PFSK-1 (cell line): ENCODE data around the gene CABYR.

Experiments
- POLR2AphosphoS5 ChIP-seq: IDR thresholded peaks from 2 replicates; pipeline ENCODE4 v1.6.1; 2012; ENCODE audit warnings: low read depth, mild to moderate bottlenecking, control low read depth, low read length, moderate library complexity
- SIN3A ChIP-seq: IDR thresholded peaks from 2 replicates; pipeline ENCODE4 v1.6.1; 2012; ENCODE audit warnings: mild to moderate bottlenecking, low read length, moderate library complexity, borderline replicate concordance; ENCODE audit not compliant: insufficient read depth
- TAF1 ChIP-seq: IDR thresholded peaks from 2 replicates; pipeline ENCODE4 v1.6.1; 2012; ENCODE audit warnings: low read length, control low read depth, borderline replicate concordance; ENCODE audit not compliant: insufficient read depth

DNA sequence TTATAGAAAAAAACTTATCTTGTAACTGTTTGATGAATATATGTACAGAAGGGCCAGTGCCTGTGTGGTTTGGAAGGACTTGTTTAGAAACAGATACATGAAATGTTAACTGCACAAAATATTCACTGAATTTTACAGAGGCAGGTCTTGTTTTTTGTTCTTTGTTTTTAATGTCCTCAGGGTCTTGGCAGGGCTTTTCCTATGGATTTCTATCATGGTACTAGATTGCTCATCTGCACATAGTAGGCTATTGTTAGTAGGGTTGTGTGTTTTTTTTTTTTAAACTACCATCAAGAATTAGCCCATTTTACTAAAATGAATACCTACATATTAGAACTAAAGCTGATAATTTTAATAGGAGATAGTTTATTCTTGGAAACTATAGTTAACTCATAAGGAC lies 3.5 kb downstream of the CABYR start:
- no peak for TF ChIP-seq TAF1
- TF ChIP-seq SIN3A = no peak
- TF ChIP-seq POLR2AphosphoS5 = no peak
